RPMI7951 (cell line): ENCODE data around the gene CD72. TPM values are rescaled to one million over a fixed set of nuclear protein-coding genes. Genes with fewer than 3 reads are reported as not detected.
A peak's percentile ranks its signal among the peaks of the same experiment; 100 is the strongest.

ENCODE experiments used
- DNase-seq: peaks from one replicate; pipeline ENCODE4 v3.0.0-alpha.2; 2012; ENCODE audit warnings: low read depth
- total RNA-seq: library from RNA; depleted of rRNA; stranded (reverse); fragments of >200 nt; shearing (Covaris generic); gene quantifications from 2 replicates; pipeline ENCODE4 v1.2.3, GENCODE V29; 2014; rRNA removed

Gene CD72
- total RNA-seq, result 0.10 and 0.12 TPM in 2 replicates

- DNase-seq, result no peak
These were observed at the start of gene CD72 for GRCh38 chr9:35618325-35618727. Gene CD72, minus strand, starts transcription at chr9:35618413. Its CDS starts 110 bp downstream, at chr9:35618303.

- no peak for DNase-seq
These were observed 49.7 kb upstream of the CD72 start for GRCh38 chr9:35667939-35668338.

GRCh38 chr9:35666549-35666948, 48.3 kb upstream of the CD72 start:
- no peak for DNase-seq

GRCh38 chr9:35666045-35666444, 47.8 kb upstream of the CD72 start:
- DNase-seq, result no peak

- DNase-seq, result no peak
These were observed 47.2 kb upstream of the CD72 start for GRCh38 chr9:35665471-35665818.

GRCh38 chr9:35664531-35665470, 46.6 kb upstream of the CD72 start, which contains the start of gene ARHGEF39:
Gene ARHGEF39, minus strand, starts transcription at chr9:35665195. Its CDS starts 26 bp downstream, at chr9:35665169.
- DNase-seq, result peak; percentile 82

- no peak for DNase-seq
These were observed 44.2 kb upstream of the CD72 start for GRCh38 chr9:35662437-35662836.

- DNase-seq, result no peak
These were observed 43.6 kb upstream of the CD72 start for GRCh38 chr9:35661756-35662350.

- DNase-seq, result peak; percentile 59
These were observed 42.8 kb upstream of the CD72 start for GRCh38 chr9:35660966-35661415.

- DNase-seq, result peak; percentile 91
These were observed 41.1 kb upstream of the CD72 start for GRCh38 chr9:35659340-35659739.

GRCh38 chr9:35658968-35659220, 40.7 kb upstream of the CD72 start:
- DNase-seq, result no peak

GRCh38 chr9:35658137-35658967, 40.1 kb upstream of the CD72 start, which contains the start of gene CCDC107:
Gene CCDC107, plus strand, starts transcription at chr9:35658292. Its CDS starts 88 bp downstream, at chr9:35658380.
- DNase-seq, result peak; percentile 83

GRCh38 chr9:35657546-35658136, 39.4 kb upstream of the CD72 start, which contains the start of gene RMRP:
Gene RMRP, minus strand, starts transcription at chr9:35658019.
- DNase-seq, result peak; percentile 99

GRCh38 chr9:35656831-35657545, 38.8 kb upstream of the CD72 start:
- DNase-seq, result peak; percentile 55

- peak; percentile 47 for DNase-seq
These were observed 38.1 kb upstream of the CD72 start for GRCh38 chr9:35656348-35656747.

GRCh38 chr9:35653611-35654010, 35.4 kb upstream of the CD72 start:
- DNase-seq, result no peak

- DNase-seq, result no peak
These were observed 34.6 kb upstream of the CD72 start for GRCh38 chr9:35652829-35653209.

- no peak for DNase-seq
These were observed 34.0 kb upstream of the CD72 start for GRCh38 chr9:35651956-35652828.

- no peak for DNase-seq
These were observed 32.3 kb upstream of the CD72 start, which contains the start of gene SIT1 for GRCh38 chr9:35650341-35651158. Gene SIT1, minus strand, starts transcription at chr9:35650931. Its CDS starts 78 bp downstream, at chr9:35650853.
